H1 (cell line): ENCODE results near the gene RAP2A. TPM values are rescaled to one million over a fixed set of nuclear protein-coding genes. Genes with fewer than 3 reads are reported as not detected.

ENCODE experiments used
- CTCF ChIA-PET: fragments of 300-600 bp; sonication (Branson Sonifier 250); formaldehyde crosslinking; loops from one replicate; lab custom pipeline; 2021; ENCODE audit not compliant: partially characterized antibody; lab: Charles Lee
- POLR2A ChIA-PET: fragments of 300-600 bp; sonication (Branson Sonifier 250); formaldehyde crosslinking; loops from one replicate; lab custom pipeline; 2021; ENCODE audit warnings: inconsistent platforms; ENCODE audit not compliant: partially characterized antibody; lab: Charles Lee
- DNase-seq, 2 experiments: peaks; one replicate each; pipeline versions ENCODE4 v3.0.0 to v3.0.0-alpha.2; 2010 to 2022; ENCODE audit warnings: low spot score in 2 of 2, low read depth in 1 of 2, mixed read lengths in 1 of 2
- FAIRE-seq: peaks from 2 replicates; lab custom pipeline; 2011; peaks lifted over from hg19 to GRCh38; lab: Jason Lieb, UNC
- H2AFZ ChIP-seq: 2 replicates; pipeline ENCODE4 v1.8.1; 2012; ENCODE audit warnings: low read length, inconsistent platforms
- H2AK5ac ChIP-seq: 2 replicates; pipeline ENCODE4 v1.6.1; 2013; ENCODE audit warnings: low read depth, low read length
- H2BK120ac ChIP-seq: replicated peaks from 2 replicates; pipeline ENCODE3; 2013; ENCODE audit warnings: low read depth, low read length, inconsistent platforms
- H2BK12ac ChIP-seq: 2 replicates; pipeline ENCODE4 v1.6.1; 2013; ENCODE audit warnings: low read depth, low read length
- H2BK15ac ChIP-seq: 2 replicates; pipeline ENCODE4 v1.6.1; 2013; ENCODE audit warnings: low read length
- H2BK20ac ChIP-seq: 2 replicates; pipeline ENCODE4 v1.6.1; 2013; ENCODE audit warnings: low read length
- H2BK5ac ChIP-seq: 2 replicates; pipeline ENCODE4 v1.6.1; 2013; ENCODE audit warnings: low read depth, low read length
- H3K14ac ChIP-seq: 2 replicates; pipeline ENCODE4 v1.6.1; 2013; ENCODE audit warnings: inconsistent platforms; ENCODE audit not compliant: insufficient read length
- H3K18ac ChIP-seq: 2 replicates; pipeline ENCODE4 v1.6.1; 2013; ENCODE audit warnings: low read length; ENCODE audit errors: extremely low read depth
- H3K23ac ChIP-seq: 2 replicates; pipeline ENCODE4 v1.6.1; 2013; ENCODE audit warnings: inconsistent platforms; ENCODE audit not compliant: insufficient read length
- H3K23me2 ChIP-seq: 2 replicates; pipeline ENCODE4 v1.6.1; 2013; ENCODE audit warnings: low read depth, low read length
- H3K27ac ChIP-seq: 2 replicates; pipeline ENCODE4 v1.6.1; 2011; ENCODE audit warnings: low read depth, low read length, inconsistent platforms
- H3K27me3 ChIP-seq, 4 experiments: replicated peaks in 1 of 4; 1 replicate in 1 of 4; 2 replicates in 3 of 4; pipeline versions ENCODE4 v1.6.1 to v1.8.1; 2011 to 2013; ENCODE audit warnings: low read length in 3 of 4, mild to moderate bottlenecking in 3 of 4, inconsistent platforms in 2 of 4, mixed read lengths in 2 of 4, moderate library complexity in 1 of 4; ENCODE audit not compliant: control insufficient read depth in 3 of 4, insufficient read depth in 3 of 4; ENCODE audit errors: extremely low read depth in 1 of 4
- H3K36me3 ChIP-seq, 4 experiments: 2 replicates each; pipeline versions ENCODE4 v1.6.1 to v1.8.1; 2011 to 2013; ENCODE audit warnings: mild to moderate bottlenecking in 4 of 4, low read length in 3 of 4, moderate library complexity in 2 of 4, control low read depth in 1 of 4, inconsistent platforms in 1 of 4; ENCODE audit not compliant: insufficient read depth in 4 of 4, control insufficient read depth in 2 of 4
- H3K4ac ChIP-seq: replicated peaks from 2 replicates; pipeline ENCODE3; 2013; ENCODE audit warnings: low read length, low read depth, mixed read lengths, inconsistent platforms; ENCODE audit not compliant: insufficient read length
- H3K4me1 ChIP-seq, 4 experiments: replicated peaks in 1 of 4; 1 replicate in 1 of 4; 2 replicates in 3 of 4; pipeline versions ENCODE4 v1.6.1 to v1.8.1; 2011 to 2013; ENCODE audit warnings: low read length in 3 of 4, inconsistent platforms in 2 of 4, mixed read lengths in 1 of 4; ENCODE audit not compliant: insufficient read depth in 4 of 4, control insufficient read depth in 3 of 4
- H3K4me2 ChIP-seq, 2 experiments: 2 replicates each; pipeline versions ENCODE4 v1.6.1 to v1.8.1; 2011 to 2013; ENCODE audit warnings: low read depth in 2 of 2, low read length in 2 of 2, control low read depth in 1 of 2, inconsistent platforms in 1 of 2, mild to moderate bottlenecking in 1 of 2; ENCODE audit not compliant: insufficient read depth in 1 of 2
- H3K4me3 ChIP-seq, 4 experiments: fragments of 200-600, 300-600 bp in 1 of 4; sonication (generic), shearing (Covaris generic), sonication (Bioruptor Twin) in 1 of 4; 2 replicates each; pipeline versions ENCODE4 v1.5.1 to v1.8.1; 2011 to 2016; ENCODE audit warnings: low read length in 4 of 4, low read depth in 3 of 4, control low read depth in 2 of 4, inconsistent platforms in 2 of 4, mild to moderate bottlenecking in 2 of 4, mixed read lengths in 1 of 4, moderate library complexity in 1 of 4; ENCODE audit not compliant: insufficient read depth in 2 of 4; ENCODE audit errors: extremely low read depth in 1 of 4
- H3K56ac ChIP-seq: replicated peaks from 2 replicates; pipeline ENCODE3; 2013; ENCODE audit warnings: low read depth, mild to moderate bottlenecking, mixed read lengths, low read length, inconsistent platforms; ENCODE audit not compliant: insufficient read length
- H3K79me1 ChIP-seq: 2 replicates; pipeline ENCODE4 v1.6.1; 2013; ENCODE audit warnings: low read depth, low read length, control low read depth
- H3K79me2 ChIP-seq, 2 experiments: 2 replicates each; pipeline versions ENCODE4 v1.6.1 to v1.8.1; 2012 to 2013; ENCODE audit warnings: low read length in 2 of 2, mild to moderate bottlenecking in 2 of 2, inconsistent platforms in 1 of 2; ENCODE audit not compliant: insufficient read depth in 2 of 2, control insufficient read depth in 1 of 2
- H3K9ac ChIP-seq, 4 experiments: replicated peaks in 1 of 4; 1 replicate in 1 of 4; 2 replicates in 3 of 4; pipeline versions ENCODE4 v1.6.1 to v1.8.1; 2011 to 2013; ENCODE audit warnings: low read depth in 3 of 4, low read length in 3 of 4, control low read depth in 2 of 4, mild to moderate bottlenecking in 2 of 4, moderate library complexity in 2 of 4, inconsistent platforms in 1 of 4; ENCODE audit errors: extremely low read depth in 1 of 4
- H3K9me3 ChIP-seq, 2 experiments: 2 replicates each; pipeline versions ENCODE4 v1.6.1 to v1.8.1; 2012 to 2013; ENCODE audit warnings: mild to moderate bottlenecking in 2 of 2, moderate library complexity in 2 of 2, control low read depth in 1 of 2, inconsistent platforms in 1 of 2, low read depth in 1 of 2, low read length in 1 of 2, mixed read lengths in 1 of 2; ENCODE audit not compliant: insufficient read depth in 2 of 2
- H4K20me1 ChIP-seq, 2 experiments: replicated peaks in 1 of 2; 2 replicates each; pipeline versions ENCODE3 to v1.8.1; 2011 to 2013; ENCODE audit warnings: inconsistent platforms in 2 of 2, low read length in 2 of 2, mild to moderate bottlenecking in 1 of 2; ENCODE audit not compliant: insufficient read depth in 2 of 2, control insufficient read depth in 1 of 2
- H4K5ac ChIP-seq: 2 replicates; pipeline ENCODE4 v1.6.1; 2013; ENCODE audit warnings: low read length, low read depth, mixed read lengths, inconsistent platforms; ENCODE audit not compliant: insufficient read length
- H4K8ac ChIP-seq: 2 replicates; pipeline ENCODE4 v1.8.0; 2013; ENCODE audit warnings: mild to moderate bottlenecking, moderate library complexity, low read length, inconsistent platforms; ENCODE audit not compliant: insufficient read depth; ENCODE audit errors: extremely low read depth
- H4K91ac ChIP-seq: replicated peaks from 2 replicates; pipeline ENCODE3; 2013; ENCODE audit warnings: low read length, mixed read lengths, inconsistent platforms; ENCODE audit not compliant: insufficient read length
- JUN ChIP-seq: IDR thresholded peaks from 2 replicates; pipeline ENCODE4 v1.6.1; 2011; ENCODE audit warnings: low read depth, mild to moderate bottlenecking, improper control_type of control experiment, low read length
- JUND ChIP-seq: IDR thresholded peaks from 2 replicates; pipeline ENCODE4 v1.6.1; 2011; ENCODE audit warnings: mild to moderate bottlenecking, improper control_type of control experiment, low read length
- KDM4A ChIP-seq: IDR thresholded peaks from one replicate; pipeline ENCODE4 v1.7.1; 2012; ENCODE audit warnings: low read depth, mild to moderate bottlenecking, moderate library complexity, low read length, inconsistent platforms; ENCODE audit not compliant: severe bottlenecking
- PHF8 ChIP-seq: fragments of 200-600 bp; sonication (generic); conservative IDR thresholded peaks from 2 replicates; pipeline ENCODE4 v1.7.1; 2012; ENCODE audit warnings: low read depth, mild to moderate bottlenecking, inconsistent platforms, low read length, moderate library complexity
- RBBP5 ChIP-seq: IDR thresholded peaks from 2 replicates; pipeline ENCODE4 v1.7.1; 2012; ENCODE audit warnings: low read depth, mild to moderate bottlenecking, inconsistent platforms, low read length, moderate library complexity, borderline replicate concordance
- RFX5 ChIP-seq: IDR thresholded peaks from 2 replicates; pipeline ENCODE4 v1.6.1; 2011; ENCODE audit warnings: low read depth, low read length, improper control_type of control experiment, borderline replicate concordance
- SAP30 ChIP-seq: fragments of 300-600 bp; sonication (generic); IDR thresholded peaks from 2 replicates; pipeline ENCODE4 v1.7.1; 2012; ENCODE audit warnings: low read length, moderate library complexity, mild to moderate bottlenecking, inconsistent platforms; ENCODE audit not compliant: insufficient read depth, insufficient replicate concordance
- SIN3A ChIP-seq, 2 experiments: IDR thresholded peaks in 1 of 2; conservative IDR thresholded peaks in 1 of 2; 2 replicates each; pipeline ENCODE4 v1.6.1; 2011 to 2012; ENCODE audit warnings: low read length in 2 of 2, improper control_type of control experiment in 1 of 2, low read depth in 1 of 2, mild to moderate bottlenecking in 1 of 2
- SIX5 ChIP-seq: IDR thresholded peaks from 2 replicates; pipeline ENCODE4 v1.6.1; 2011; ENCODE audit warnings: mild to moderate bottlenecking, low read depth, low read length
- SP2 ChIP-seq: IDR thresholded peaks from 2 replicates; pipeline ENCODE4 v1.6.1; 2012; ENCODE audit warnings: mild to moderate bottlenecking, low read length, inconsistent platforms
- TCF12 ChIP-seq: IDR thresholded peaks from 2 replicates; pipeline ENCODE4 v1.6.1; 2011; ENCODE audit warnings: low read depth, mild to moderate bottlenecking, low read length
- YY1 ChIP-seq: IDR thresholded peaks from 2 replicates; pipeline ENCODE4 v1.6.1; 2011; ENCODE audit warnings: low read depth, mild to moderate bottlenecking, low read length
- ZNF274 ChIP-seq: IDR thresholded peaks from 2 replicates; pipeline ENCODE4 v1.7.0; 2012; ENCODE audit warnings: low read length, borderline replicate concordance; ENCODE audit errors: extremely low read depth
- WGBS, 2 experiments: shearing (Covaris generic) in 1 of 2; methylation state at CpG; one replicate each; pipeline versions ENCODE4 v1.1.6 to v1.1.7; 2013 to 2015; ENCODE audit warnings: low lambda C conversion rate in 2 of 2, mixed read lengths in 2 of 2, inconsistent platforms in 1 of 2, low coverage in 1 of 2, missing lambda C conversion rate in 1 of 2; ENCODE audit not compliant: insufficient replicate concordance in 2 of 2, insufficient coverage in 1 of 2, insufficient read length in 1 of 2; ENCODE audit errors: extremely low coverage in 1 of 2, missing lambda C conversion rate in 1 of 2; 5-methylcytosine and 5-hydroxymethylcytosine counted together
- polyA plus RNA-seq, 7 experiments: library from polyadenylated mRNA; depleted of rRNA in 3 of 7; stranded (reverse) in 5 of 7; unstranded in 2 of 7; fragments of >200 nt in 5 of 7; fragments of 200-250 nt in 2 of 7; gene quantifications; 1 replicate in 5 of 7; 2 replicates in 1 of 7; 4 replicates in 1 of 7; pipeline versions ENCODE4 v1.2.1 to v1.2.3, GENCODE V29; 2011 to 2013; ENCODE audit warnings: missing spikeins in 2 of 7, mixed read lengths in 2 of 7
- total RNA-seq: library from RNA; stranded (reverse); fragmentation: NEBNext Ultra II Directional; extraction: Animal tissue kit (Norgen Biotek cat#: 25700); gene quantifications from 2 replicates; pipeline ENCODE4 v1.2.1, GENCODE V29; 2021

RAP2A gene
- total and polyA plus RNA-seq, 2 of the 8 experiments (the other 6 are each of a cell fraction or from before 2014, with no cell fraction given) = 8.4 to 43.4 TPM

DNA sequence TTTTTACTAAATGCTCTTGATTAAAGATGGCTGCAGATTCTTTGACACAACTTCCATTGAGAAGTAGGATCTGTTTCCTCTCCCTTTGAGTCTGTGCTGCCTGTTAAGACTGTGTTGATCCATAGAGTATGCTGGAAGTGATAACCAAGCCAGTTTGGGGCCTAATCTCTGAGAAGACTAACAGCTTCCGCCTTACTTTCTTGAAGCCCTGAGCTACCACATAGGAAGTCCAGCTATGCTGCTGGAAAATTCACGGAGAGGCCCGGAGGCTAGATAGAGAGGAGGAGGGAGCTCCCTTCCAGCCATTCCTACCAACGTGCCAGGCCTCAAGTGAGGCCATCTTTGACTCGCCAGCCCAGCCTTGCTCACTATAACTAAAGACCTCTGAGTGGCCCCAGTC, 12.5 kb downstream of the RAP2A start:
- H3K4me1 ChIP-seq = peaks cover 0 to 3% (median 3%) of the 10 kb centered on the region in 4 experiments; a peak in 5 of 7 replicates
- H2BK12ac ChIP-seq = no peak overlapping the region
- no peak overlapping the region for H3K4me3 ChIP-seq
- FAIRE-seq = no peak
- H4K5ac ChIP-seq = no peak overlapping the region
- H2AFZ ChIP-seq = no peak overlapping the region
- no peak overlapping the region for H4K8ac ChIP-seq
- WGBS, 2 experiments = 88% methylated on average over 4 of the region's 5 CpGs; no CpG with 5 or more reads in 1 of the 2 experiments
- no peaks in the 10 kb centered on the region for H3K23me2 ChIP-seq
- no peak overlapping the region for H3K4ac ChIP-seq
- H2AK5ac ChIP-seq = no peak overlapping the region
- H3K27me3 ChIP-seq = no peaks in the 10 kb centered on the region
- DNase-seq = no peak
- no peaks in the 10 kb centered on the region; a peak in 1 of 8 replicates for H3K36me3 ChIP-seq
- no peaks in the 10 kb centered on the region for H3K9me3 ChIP-seq
- peaks cover 4 to 38% of the 10 kb centered on the region in 2 experiments; a peak in 3 of 4 replicates for H3K79me2 ChIP-seq
- H2BK15ac ChIP-seq = no peak overlapping the region
- H3K4me2 ChIP-seq = no peak overlapping the region
- POLR2A ChIA-PET = interaction anchor here (0.7 kb wide), 1 partner anchor 12 kb away, joined by 3 read pairs; no protein-coding TSS in a partner anchor
- no peak overlapping the region for H2BK5ac ChIP-seq
- no peak overlapping the region for H3K18ac ChIP-seq
- H3K14ac ChIP-seq = no peak overlapping the region
- no peak overlapping the region for H3K23ac ChIP-seq
- H3K27ac ChIP-seq = no peak overlapping the region
- H3K79me1 ChIP-seq = peaks cover 3% of the 10 kb centered on the region; the same call in 1 of the 2 replicates
- H3K56ac ChIP-seq = no peak overlapping the region
- H2BK20ac ChIP-seq = no peak overlapping the region
- no peak overlapping the region for H2BK120ac ChIP-seq
- no peak overlapping the region for H4K91ac ChIP-seq
- H4K20me1 ChIP-seq = peaks cover 0 to 4% of the 10 kb centered on the region in 2 experiments
- no peak overlapping the region for H3K9ac ChIP-seq
- CTCF ChIA-PET = interaction anchor here (0.8 to 1.8 kb wide), 3 partner anchors 10 to 124 kb away, joined by 3 to 6 read pairs (median 4); no protein-coding TSS in a partner anchor
- no peak for TF ChIP-seq SIN3A (conservative IDR thresholded peaks at IDR 0.05 in 1 of 2, IDR thresholded peaks at IDR 0.05 in 1 of 2; ENCODE audit: low read depth in 1 of 2, low read length in 2 of 2)
- TF ChIP-seq TCF12 = no peak
- TF ChIP-seq RFX5 = no peak
- TF ChIP-seq SIX5 = no peak
- no peak for TF ChIP-seq JUN
- no peak for TF ChIP-seq SAP30
- TF ChIP-seq RBBP5 = no peak
- TF ChIP-seq KDM4A = no peak
- TF ChIP-seq SP2 = no peak
- no peak for TF ChIP-seq PHF8
- no peak for TF ChIP-seq YY1
- no peak for TF ChIP-seq ZNF274
- no peak for TF ChIP-seq JUND
